ENCODE results near the gene TRIM31.

- no peak for TF ChIP-seq STAT6 (CRISPR knock-in tag; conservative IDR thresholded peaks at IDR 0.05; ENCODE audit: low read depth)
- no peak for TF ChIP-seq CTCF (IDR thresholded peaks at IDR 0.05)
Observed at GRCh38 chr6:30087876-30088275, 25.0 kb downstream of the TRIM31 start.
